ENCODE results near the gene NAXE. TPM values are rescaled to one million over a fixed set of nuclear protein-coding genes. Genes with fewer than 3 reads are reported as not detected.

The NAXE gene
- total RNA-seq, 1 donor, result 63.7 TPM

DNA sequence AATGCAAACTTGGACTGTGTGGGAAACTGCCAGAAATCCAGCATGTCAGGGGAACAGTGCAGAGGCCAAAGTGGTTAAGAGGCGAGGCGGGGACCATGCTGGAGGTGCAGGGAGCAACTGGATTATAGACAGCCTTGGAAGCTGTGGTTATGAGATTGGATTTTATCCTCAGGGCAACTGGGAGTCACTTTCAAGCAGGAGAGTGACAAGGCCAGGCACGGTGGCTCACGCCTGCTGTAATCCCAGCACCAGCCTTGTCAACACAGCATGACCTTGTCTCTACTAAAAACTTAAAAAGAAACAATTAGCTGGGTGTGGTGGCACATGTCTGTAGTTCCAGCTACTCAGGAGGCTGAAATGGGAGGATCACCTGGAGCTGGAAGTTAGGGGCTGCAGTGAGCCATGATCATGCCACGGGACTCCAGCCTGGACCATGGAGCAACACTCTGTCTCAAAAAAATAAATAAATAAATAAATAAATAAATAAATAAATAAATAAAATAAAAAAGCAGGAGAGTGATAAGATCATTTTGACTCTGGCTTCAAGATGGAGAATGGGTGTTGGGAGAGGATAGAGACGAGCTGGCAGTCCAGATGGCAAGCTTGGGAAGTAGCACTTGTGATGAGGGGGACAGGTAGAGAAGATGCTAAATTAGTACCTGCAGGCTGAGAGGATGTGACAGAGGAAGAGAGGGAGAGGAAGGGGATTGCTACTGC, 31.2 kb downstream of the NAXE start:
- H3K4me3 ChIP-seq (ENCODE audit: insufficient read depth, low read length), result no peak overlapping the region
- peaks cover 63% of the 10 kb centered on the region for H3K27me3 ChIP-seq (ENCODE audit: insufficient read depth, low read length)
- no peak overlapping the region for H2AFZ ChIP-seq (ENCODE audit: low read length)
- H3K9me3 ChIP-seq (ENCODE audit: low read depth, low read length), result no peaks in the 10 kb centered on the region
- DNase-seq (ENCODE audit: insufficient read length, low spot score, missing footprints), result no peak
- no peak overlapping the region for H3K4me2 ChIP-seq (ENCODE audit: insufficient read depth, low read length)
- H4K20me1 ChIP-seq (ENCODE audit: insufficient read depth, low read length), result no peaks in the 10 kb centered on the region
- H3K27ac ChIP-seq (ENCODE audit: low read depth, low read length), result no peak overlapping the region
- H3K79me2 ChIP-seq (ENCODE audit: insufficient read depth, low read length), result no peaks in the 10 kb centered on the region
- H3K4me1 ChIP-seq (ENCODE audit: insufficient read depth, low read length), result no peaks in the 10 kb centered on the region
- H3K36me3 ChIP-seq (ENCODE audit: insufficient read depth, low read length), result no peaks in the 10 kb centered on the region
- TF ChIP-seq, protein P1, sequence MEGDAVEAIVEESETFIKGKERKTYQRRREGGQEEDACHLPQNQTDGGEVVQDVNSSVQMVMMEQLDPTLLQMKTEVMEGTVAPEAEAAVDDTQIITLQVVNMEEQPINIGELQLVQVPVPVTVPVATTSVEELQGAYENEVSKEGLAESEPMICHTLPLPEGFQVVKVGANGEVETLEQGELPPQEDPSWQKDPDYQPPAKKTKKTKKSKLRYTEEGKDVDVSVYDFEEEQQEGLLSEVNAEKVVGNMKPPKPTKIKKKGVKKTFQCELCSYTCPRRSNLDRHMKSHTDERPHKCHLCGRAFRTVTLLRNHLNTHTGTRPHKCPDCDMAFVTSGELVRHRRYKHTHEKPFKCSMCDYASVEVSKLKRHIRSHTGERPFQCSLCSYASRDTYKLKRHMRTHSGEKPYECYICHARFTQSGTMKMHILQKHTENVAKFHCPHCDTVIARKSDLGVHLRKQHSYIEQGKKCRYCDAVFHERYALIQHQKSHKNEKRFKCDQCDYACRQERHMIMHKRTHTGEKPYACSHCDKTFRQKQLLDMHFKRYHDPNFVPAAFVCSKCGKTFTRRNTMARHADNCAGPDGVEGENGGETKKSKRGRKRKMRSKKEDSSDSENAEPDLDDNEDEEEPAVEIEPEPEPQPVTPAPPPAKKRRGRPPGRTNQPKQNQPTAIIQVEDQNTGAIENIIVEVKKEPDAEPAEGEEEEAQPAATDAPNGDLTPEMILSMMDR (IDR thresholded peaks at IDR 0.05; ENCODE audit: extremely low read depth, low read depth, low read length), result no peak

DNA sequence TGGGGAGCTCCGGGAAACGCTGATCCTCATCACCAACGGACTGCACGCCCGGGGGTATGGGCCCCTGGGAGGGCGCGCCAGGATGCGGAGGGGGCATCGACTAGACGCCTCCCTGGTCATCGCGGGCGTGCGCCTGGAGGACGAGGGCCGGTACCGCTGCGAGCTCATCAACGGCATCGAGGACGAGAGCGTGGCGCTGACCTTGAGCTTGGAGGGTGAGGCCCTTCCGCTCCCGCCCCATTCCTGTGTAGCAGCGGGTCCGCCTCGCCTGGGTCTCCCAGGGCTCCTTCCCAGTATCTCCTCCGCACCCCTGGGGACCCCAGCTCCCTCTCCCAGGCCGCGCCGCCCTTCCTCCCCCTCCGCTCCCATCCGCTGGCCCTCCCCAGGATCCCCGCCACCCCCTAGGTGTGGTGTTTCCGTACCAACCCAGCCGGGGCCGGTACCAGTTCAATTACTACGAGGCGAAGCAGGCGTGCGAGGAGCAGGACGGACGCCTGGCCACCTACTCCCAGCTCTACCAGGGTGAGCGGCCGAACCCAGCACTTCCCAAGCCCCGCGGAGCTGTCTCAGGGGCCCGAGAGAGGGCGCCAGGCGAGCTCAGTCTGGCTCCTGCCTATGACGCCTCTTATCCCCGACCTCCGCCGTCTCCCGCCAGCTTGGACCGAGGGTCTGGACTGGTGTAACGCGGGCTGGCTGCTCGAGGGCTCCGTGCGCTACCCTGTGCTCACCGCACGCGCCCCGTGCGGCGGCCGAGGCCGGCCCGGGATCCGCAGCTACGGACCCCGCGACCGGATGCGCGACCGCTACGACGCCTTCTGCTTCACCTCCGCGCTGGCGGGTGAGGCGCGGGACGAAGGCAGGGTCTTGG, 32.6 kb downstream of the NAXE start:
- H3K36me3 ChIP-seq (ENCODE audit: insufficient read depth, low read length), result no peaks in the 10 kb centered on the region
- H3K27me3 ChIP-seq (ENCODE audit: insufficient read depth, low read length), result peaks cover 62% of the 10 kb centered on the region
- no peaks in the 10 kb centered on the region for H4K20me1 ChIP-seq (ENCODE audit: insufficient read depth, low read length)
- peak; percentile 93 for DNase-seq (ENCODE audit: insufficient read length, low spot score, missing footprints)
- peak overlapping the region; percentile 22 for H2AFZ ChIP-seq (ENCODE audit: low read length)
- peak overlapping the region; percentile 40 for H3K4me3 ChIP-seq (ENCODE audit: insufficient read depth, low read length)
- no peaks in the 10 kb centered on the region for H3K79me2 ChIP-seq (ENCODE audit: insufficient read depth, low read length)
- H3K27ac ChIP-seq (ENCODE audit: low read depth, low read length), result no peak overlapping the region
- no peaks in the 10 kb centered on the region for H3K4me1 ChIP-seq (ENCODE audit: insufficient read depth, low read length)
- H3K4me2 ChIP-seq (ENCODE audit: insufficient read depth, low read length), result peak overlapping the region; percentile 61
- H3K9me3 ChIP-seq (ENCODE audit: low read depth, low read length), result no peaks in the 10 kb centered on the region
- TF ChIP-seq, protein P1 (IDR thresholded peaks at IDR 0.05; ENCODE audit: extremely low read depth, low read depth, low read length), result peak; percentile 25

DNA sequence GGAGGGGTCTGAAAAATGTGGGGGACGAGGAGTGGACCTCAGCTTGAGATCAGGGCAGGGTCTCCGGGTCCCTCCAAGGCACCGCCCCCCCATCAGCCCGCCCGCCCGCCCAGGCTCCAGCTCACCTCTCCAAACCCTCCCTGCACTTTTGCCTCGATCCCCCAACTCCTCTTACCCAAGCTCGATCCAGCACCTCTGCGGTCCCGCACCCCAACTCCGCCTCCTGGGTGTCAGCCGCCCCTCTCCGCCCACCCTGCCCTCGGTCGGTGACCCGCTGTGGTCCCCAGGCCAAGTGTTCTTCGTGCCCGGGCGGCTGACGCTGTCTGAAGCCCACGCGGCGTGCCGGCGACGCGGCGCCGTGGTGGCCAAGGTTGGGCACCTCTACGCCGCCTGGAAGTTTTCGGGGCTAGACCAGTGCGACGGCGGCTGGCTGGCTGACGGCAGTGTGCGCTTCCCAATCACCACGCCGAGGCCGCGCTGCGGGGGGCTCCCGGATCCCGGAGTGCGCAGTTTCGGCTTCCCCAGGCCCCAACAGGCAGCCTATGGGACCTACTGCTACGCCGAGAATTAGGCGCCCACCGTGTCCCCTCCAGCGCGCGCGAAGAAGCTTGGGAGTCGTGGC, 33.3 kb downstream of the NAXE start:
- Histone ChIP-seq H3K4me3 (ENCODE audit: insufficient read depth, low read length) (no peak overlapping the region), H4K20me1 (ENCODE audit: insufficient read depth, low read length) (no peaks in the 10 kb centered on the region), H3K36me3 (ENCODE audit: insufficient read depth, low read length) (no peaks in the 10 kb centered on the region), H2AFZ (ENCODE audit: low read length) (no peak overlapping the region), H3K4me2 (ENCODE audit: insufficient read depth, low read length) (peak overlapping the region; percentile 61), H3K9me3 (ENCODE audit: low read depth, low read length) (no peaks in the 10 kb centered on the region), H3K4me1 (ENCODE audit: insufficient read depth, low read length) (no peaks in the 10 kb centered on the region), H3K27me3 (ENCODE audit: insufficient read depth, low read length) (peaks cover 56% of the 10 kb centered on the region), H3K79me2 (ENCODE audit: insufficient read depth, low read length) (no peaks in the 10 kb centered on the region), H3K27ac (ENCODE audit: low read depth, low read length) (no peak overlapping the region)
- no peak for DNase-seq (ENCODE audit: insufficient read length, low spot score, missing footprints)
- TF ChIP-seq, protein P1 (IDR thresholded peaks at IDR 0.05; ENCODE audit: extremely low read depth, low read depth, low read length), result no peak

All from osteoblast (primary cell).